ENCODE results near the gene MYO9A.

- no peak for TF ChIP-seq POLR2A (IDR thresholded peaks at IDR 0.05; ENCODE audit: extremely low read depth, insufficient read length)
- TF ChIP-seq CTCF (IDR thresholded peaks at IDR 0.05; ENCODE audit: low read depth, low read length): no peak
- no peak for TF ChIP-seq MYC (IDR thresholded peaks at IDR 0.05; ENCODE audit: low read depth, low read length)
- no peak for TF ChIP-seq MAX (IDR thresholded peaks at IDR 0.05; ENCODE audit: low read depth, low read length)
Measured at GRCh38 chr15:71937650-71938311, 180.2 kb downstream of the MYO9A start.
